GM23338 (cell line): ENCODE measurements around the gene TMEM59L. TPM values are rescaled to one million over a fixed set of nuclear protein-coding genes. Genes with fewer than 3 reads are reported as not detected.

Source experiments
- ATAC-seq: fragments of 200-7000 bp; cut with Tn5 transposase; 3 replicates; pipeline ENCODE4 v1.9.1; 2020
- DNase-seq: peaks from one replicate; pipeline ENCODE4 v3.0.0-alpha.2; 2015; ENCODE audit warnings: low spot score
- H2AFZ ChIP-seq: fragments of 200-600 bp; sonication (generic); 2 replicates; pipeline ENCODE4 v1.8.0; 2016; ENCODE audit warnings: antibody characterized with exemption, mild to moderate bottlenecking, moderate library complexity
- H3F3A ChIP-seq: fragments of 200-600 bp; sonication (generic); replicated peaks from 2 replicates; pipeline ENCODE4 v1.8.0; 2017; ENCODE audit warnings: antibody characterized with exemption, mixed run types, low read depth
- H3K27ac ChIP-seq: fragments of 200-600 bp; sonication (generic); 2 replicates; pipeline ENCODE4 v1.6.1; 2016; ENCODE audit warnings: low read depth
- H3K27me3 ChIP-seq: fragments of 200-600 bp; sonication (generic); 2 replicates; pipeline ENCODE4 v1.8.0; 2016; ENCODE audit warnings: mild to moderate bottlenecking, mixed run types, moderate library complexity; ENCODE audit not compliant: insufficient read depth
- H3K36me3 ChIP-seq: fragments of 200-600 bp; sonication (generic); 2 replicates; pipeline ENCODE4 v1.8.0; 2016; ENCODE audit warnings: mild to moderate bottlenecking; ENCODE audit not compliant: insufficient read depth
- H3K4me1 ChIP-seq: fragments of 200-600 bp; sonication (generic); 2 replicates; pipeline ENCODE4 v1.8.0; 2016; ENCODE audit warnings: mild to moderate bottlenecking, moderate library complexity; ENCODE audit not compliant: insufficient read depth
- H3K4me2 ChIP-seq: fragments of 200-600 bp; sonication (generic); 2 replicates; pipeline ENCODE4 v1.7.1; 2017; ENCODE audit warnings: mixed run types
- H3K4me3 ChIP-seq: fragments of 200-600 bp; sonication (generic); 2 replicates; pipeline ENCODE4 v1.6.1; 2016; ENCODE audit warnings: mixed run types
- H3K79me2 ChIP-seq: fragments of 200-600 bp; sonication (generic); replicated peaks from 2 replicates; pipeline ENCODE4 v1.8.0; 2017; ENCODE audit warnings: mild to moderate bottlenecking; ENCODE audit not compliant: insufficient read depth
- H3K9me2 ChIP-seq: fragments of 200-600 bp; sonication (generic); 2 replicates; pipeline ENCODE4 v1.8.0; 2017; ENCODE audit not compliant: insufficient read depth
- H4K20me1 ChIP-seq: fragments of 200-600 bp; sonication (generic); replicated peaks from 2 replicates; pipeline ENCODE4 v1.8.0; 2017; ENCODE audit warnings: mild to moderate bottlenecking; ENCODE audit not compliant: insufficient read depth
- H3K27ac Mint-ChIP-seq: 2 replicates; pipeline ENCODE4 v1.8.0; 2020; ENCODE audit warnings: inconsistent platforms, mild to moderate bottlenecking, moderate library complexity, mixed read lengths
- H3K27me3 Mint-ChIP-seq: 3 replicates; pipeline ENCODE4 v1.8.0; 2022; ENCODE audit warnings: low read depth, mild to moderate bottlenecking, moderate library complexity, mixed read lengths, inconsistent platforms; ENCODE audit not compliant: insufficient read depth, poor library complexity
- H3K36me3 Mint-ChIP-seq: 3 replicates; pipeline ENCODE4 v1.8.0; 2021; ENCODE audit warnings: low read depth, mild to moderate bottlenecking, inconsistent platforms, moderate library complexity, mixed read lengths
- H3K4me1 Mint-ChIP-seq: 3 replicates; pipeline ENCODE4 v1.8.0; 2020; ENCODE audit warnings: mild to moderate bottlenecking, inconsistent platforms, mixed read lengths
- H3K4me3 Mint-ChIP-seq: 3 replicates; pipeline ENCODE4 v1.8.0; 2021; ENCODE audit warnings: moderate library complexity, mild to moderate bottlenecking, inconsistent platforms, mixed read lengths
- H3K9me3 Mint-ChIP-seq: 3 replicates; pipeline ENCODE4 v1.8.0; 2020; ENCODE audit warnings: moderate library complexity, mild to moderate bottlenecking, inconsistent platforms, mixed read lengths
- EZH2 ChIP-seq: fragments of 200-600 bp; sonication (generic); IDR thresholded peaks from one replicate; pipeline ENCODE4 v1.8.0; 2017; ENCODE audit warnings: antibody characterized with exemption, mild to moderate bottlenecking, low read depth; ENCODE audit not compliant: unreplicated experiment
- EZH2phosphoT487 ChIP-seq: fragments of 200-600 bp; sonication (generic); IDR thresholded peaks from one replicate; pipeline ENCODE4 v1.8.1; 2018; ENCODE audit warnings: antibody characterized with exemption; ENCODE audit not compliant: unreplicated experiment
- STAT1 ChIP-seq: IDR thresholded peaks from one replicate; pipeline ENCODE4 v1.6.1; 2016; ENCODE audit warnings: antibody characterized with exemption; ENCODE audit not compliant: unreplicated experiment
- ZNF331 ChIP-seq: fragments of 250-450 bp; sonication (Bioruptor Pico); IDR thresholded peaks from 2 replicates; pipeline ENCODE4 v1.5.0; 2020; ENCODE audit warnings: low read depth, mild to moderate bottlenecking, moderate library complexity
- polyA plus RNA-seq: library from polyadenylated mRNA; unstranded; fragments of >200 nt; fragmentation: Nextera tagmentation; extraction: Ambion mirVana; gene quantifications from 2 replicates; pipeline ENCODE4 v1.2.1, GENCODE V29; 2016
- total RNA-seq: library from RNA; depleted of rRNA; stranded (reverse); fragments of >200 nt; shearing (Covaris generic); gene quantifications from 2 replicates; pipeline ENCODE4 v1.2.3, GENCODE V29; 2014
- TF ChIP-seq, protein P1 (sequence below): IDR thresholded peaks from 2 replicates; pipeline ENCODE4 v1.6.1; 2016; ENCODE audit warnings: antibody characterized with exemption
- TF ChIP-seq, protein P2 (sequence below): fragments of 250-450 bp; sonication (Bioruptor Pico); IDR thresholded peaks from 2 replicates; pipeline ENCODE4 v1.5.0; 2020; ENCODE audit warnings: mild to moderate bottlenecking, moderate library complexity

Gene TMEM59L
- total and polyA plus RNA-seq, 2 experiments from 2014 or later: 9.8 to 15.7 TPM

- Histone ChIP-seq H3K36me3 (no peaks in the 10 kb centered on the region), H3K79me2 (peaks cover 8% of the 10 kb centered on the region; the same call in 1 of the 2 replicates), H3K4me2 (no peak overlapping the region), H3K27me3 (no peaks in the 10 kb centered on the region), H3K4me3 (no peak overlapping the region), H4K20me1 (peaks cover 5% of the 10 kb centered on the region), H3K9me2 (no peaks in the 10 kb centered on the region), H2AFZ (no peak overlapping the region), H3F3A (peaks cover 3% of the 10 kb centered on the region; the same call in 1 of the 2 replicates), H3K27ac (no peak overlapping the region), H3K4me1 (peaks cover 20% of the 10 kb centered on the region; the same call in 1 of the 2 replicates)
- Mint-ChIP-seq H3K4me3 (no peak overlapping the region), H3K27me3 (peaks cover 19% of the 10 kb centered on the region), H3K4me1 (peaks cover 48% of the 10 kb centered on the region), H3K36me3 (peaks cover 2% of the 10 kb centered on the region; the same call in 2 of the 3 replicates), H3K27ac (peak overlapping the region; percentile 76; the same call in 1 of the 2 replicates), H3K9me3 (no peaks in the 10 kb centered on the region; the same call in 1 of the 3 replicates)
- DNase-seq (no peak), ATAC-seq (no peak)
- TF ChIP-seq, protein P1, sequence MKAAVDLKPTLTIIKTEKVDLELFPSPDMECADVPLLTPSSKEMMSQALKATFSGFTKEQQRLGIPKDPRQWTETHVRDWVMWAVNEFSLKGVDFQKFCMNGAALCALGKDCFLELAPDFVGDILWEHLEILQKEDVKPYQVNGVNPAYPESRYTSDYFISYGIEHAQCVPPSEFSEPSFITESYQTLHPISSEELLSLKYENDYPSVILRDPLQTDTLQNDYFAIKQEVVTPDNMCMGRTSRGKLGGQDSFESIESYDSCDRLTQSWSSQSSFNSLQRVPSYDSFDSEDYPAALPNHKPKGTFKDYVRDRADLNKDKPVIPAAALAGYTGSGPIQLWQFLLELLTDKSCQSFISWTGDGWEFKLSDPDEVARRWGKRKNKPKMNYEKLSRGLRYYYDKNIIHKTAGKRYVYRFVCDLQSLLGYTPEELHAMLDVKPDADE: no peak
- TF ChIP-seq EZH2: no peak
Observed at GRCh38 chr19:18648973-18649315, 36.3 kb downstream of the TMEM59L start.

GRCh38 chr19:18649371-18650020 lies 36.8 kb downstream of the TMEM59L start:
- H3K4me3 Mint-ChIP-seq: no peak overlapping the region
- no peaks in the 10 kb centered on the region for H3K36me3 ChIP-seq
- DNase-seq (no peak), ATAC-seq (peak; percentile 17)
- H3K4me3 ChIP-seq: no peak overlapping the region
- H3K27me3 ChIP-seq: no peaks in the 10 kb centered on the region
- no peaks in the 10 kb centered on the region; the same call in 1 of the 3 replicates for H3K9me3 Mint-ChIP-seq
- H3K79me2 ChIP-seq: peaks cover 4% of the 10 kb centered on the region; the same call in 1 of the 2 replicates
- TF ChIP-seq STAT1 (no peak), ZNF331 (no peak), EZH2phosphoT487 (no peak)
- TF ChIP-seq, protein P1: no peak
- TF ChIP-seq, protein P2, sequence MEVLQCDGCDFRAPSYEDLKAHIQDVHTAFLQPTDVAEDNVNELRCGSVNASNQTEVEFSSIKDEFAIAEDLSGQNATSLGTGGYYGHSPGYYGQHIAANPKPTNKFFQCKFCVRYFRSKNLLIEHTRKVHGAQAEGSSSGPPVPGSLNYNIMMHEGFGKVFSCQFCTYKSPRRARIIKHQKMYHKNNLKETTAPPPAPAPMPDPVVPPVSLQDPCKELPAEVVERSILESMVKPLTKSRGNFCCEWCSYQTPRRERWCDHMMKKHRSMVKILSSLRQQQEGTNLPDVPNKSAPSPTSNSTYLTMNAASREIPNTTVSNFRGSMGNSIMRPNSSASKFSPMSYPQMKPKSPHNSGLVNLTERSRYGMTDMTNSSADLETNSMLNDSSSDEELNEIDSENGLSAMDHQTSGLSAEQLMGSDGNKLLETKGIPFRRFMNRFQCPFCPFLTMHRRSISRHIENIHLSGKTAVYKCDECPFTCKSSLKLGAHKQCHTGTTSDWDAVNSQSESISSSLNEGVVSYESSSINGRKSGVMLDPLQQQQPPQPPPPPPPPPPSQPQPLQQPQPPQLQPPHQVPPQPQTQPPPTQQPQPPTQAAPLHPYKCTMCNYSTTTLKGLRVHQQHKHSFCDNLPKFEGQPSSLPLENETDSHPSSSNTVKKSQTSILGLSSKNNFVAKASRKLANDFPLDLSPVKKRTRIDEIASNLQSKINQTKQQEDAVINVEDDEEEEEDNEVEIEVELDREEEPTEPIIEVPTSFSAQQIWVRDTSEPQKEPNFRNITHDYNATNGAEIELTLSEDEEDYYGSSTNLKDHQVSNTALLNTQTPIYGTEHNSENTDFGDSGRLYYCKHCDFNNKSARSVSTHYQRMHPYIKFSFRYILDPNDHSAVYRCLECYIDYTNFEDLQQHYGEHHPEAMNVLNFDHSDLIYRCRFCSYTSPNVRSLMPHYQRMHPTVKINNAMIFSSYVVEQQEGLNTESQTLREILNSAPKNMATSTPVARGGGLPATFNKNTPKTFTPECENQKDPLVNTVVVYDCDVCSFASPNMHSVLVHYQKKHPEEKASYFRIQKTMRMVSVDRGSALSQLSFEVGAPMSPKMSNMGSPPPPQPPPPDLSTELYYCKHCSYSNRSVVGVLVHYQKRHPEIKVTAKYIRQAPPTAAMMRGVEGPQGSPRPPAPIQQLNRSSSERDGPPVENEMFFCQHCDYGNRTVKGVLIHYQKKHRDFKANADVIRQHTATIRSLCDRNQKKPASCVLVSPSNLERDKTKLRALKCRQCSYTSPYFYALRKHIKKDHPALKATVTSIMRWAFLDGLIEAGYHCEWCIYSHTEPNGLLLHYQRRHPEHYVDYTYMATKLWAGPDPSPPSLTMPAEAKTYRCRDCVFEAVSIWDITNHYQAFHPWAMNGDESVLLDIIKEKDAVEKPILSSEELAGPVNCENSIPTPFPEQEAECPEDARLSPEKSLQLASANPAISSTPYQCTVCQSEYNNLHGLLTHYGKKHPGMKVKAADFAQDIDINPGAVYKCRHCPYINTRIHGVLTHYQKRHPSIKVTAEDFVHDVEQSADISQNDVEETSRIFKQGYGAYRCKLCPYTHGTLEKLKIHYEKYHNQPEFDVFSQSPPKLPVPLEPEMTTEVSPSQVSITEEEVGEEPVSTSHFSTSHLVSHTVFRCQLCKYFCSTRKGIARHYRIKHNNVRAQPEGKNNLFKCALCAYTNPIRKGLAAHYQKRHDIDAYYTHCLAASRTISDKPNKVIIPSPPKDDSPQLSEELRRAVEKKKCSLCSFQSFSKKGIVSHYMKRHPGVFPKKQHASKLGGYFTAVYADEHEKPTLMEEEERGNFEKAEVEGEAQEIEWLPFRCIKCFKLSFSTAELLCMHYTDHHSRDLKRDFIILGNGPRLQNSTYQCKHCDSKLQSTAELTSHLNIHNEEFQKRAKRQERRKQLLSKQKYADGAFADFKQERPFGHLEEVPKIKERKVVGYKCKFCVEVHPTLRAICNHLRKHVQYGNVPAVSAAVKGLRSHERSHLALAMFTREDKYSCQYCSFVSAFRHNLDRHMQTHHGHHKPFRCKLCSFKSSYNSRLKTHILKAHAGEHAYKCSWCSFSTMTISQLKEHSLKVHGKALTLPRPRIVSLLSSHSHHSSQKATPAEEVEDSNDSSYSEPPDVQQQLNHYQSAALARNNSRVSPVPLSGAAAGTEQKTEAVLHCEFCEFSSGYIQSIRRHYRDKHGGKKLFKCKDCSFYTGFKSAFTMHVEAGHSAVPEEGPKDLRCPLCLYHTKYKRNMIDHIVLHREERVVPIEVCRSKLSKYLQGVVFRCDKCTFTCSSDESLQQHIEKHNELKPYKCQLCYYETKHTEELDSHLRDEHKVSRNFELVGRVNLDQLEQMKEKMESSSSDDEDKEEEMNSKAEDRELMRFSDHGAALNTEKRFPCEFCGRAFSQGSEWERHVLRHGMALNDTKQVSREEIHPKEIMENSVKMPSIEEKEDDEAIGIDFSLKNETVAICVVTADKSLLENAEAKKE (CRISPR knock-in tag): no peak
- H3K36me3 Mint-ChIP-seq: no peaks in the 10 kb centered on the region; the same call in 2 of the 3 replicates
- no peak overlapping the region; the same call in 1 of the 2 replicates for H3K27ac Mint-ChIP-seq
- no peak overlapping the region for H3K4me2 ChIP-seq
- peaks cover 17% of the 10 kb centered on the region; the same call in 1 of the 2 replicates for H3K4me1 ChIP-seq
- 0 out of 2 replicates have a peak, but pooled peaks cover 2% of the 10 kb centered on the region for H3K9me2 ChIP-seq
- peaks cover 45% of the 10 kb centered on the region for H3K4me1 Mint-ChIP-seq
- peaks cover 3% of the 10 kb centered on the region; the same call in 1 of the 2 replicates for H3F3A ChIP-seq
- H4K20me1 ChIP-seq: no peaks in the 10 kb centered on the region; the same call in 1 of the 2 replicates
- peaks cover 17% of the 10 kb centered on the region for H3K27me3 Mint-ChIP-seq
- H3K27ac ChIP-seq: 0 out of 2 replicates have a peak overlapping the region, but pooled peaks have one; percentile 55
- H2AFZ ChIP-seq: no peak overlapping the region
